B cell (primary cell): ENCODE results near the gene CACNA1H. TPM values are rescaled to one million over a fixed set of nuclear protein-coding genes. Genes with fewer than 3 reads are reported as not detected.

Experiments
- ATAC-seq: fragments of 200-7000 bp; cut with Tn5 transposase; one replicate; pipeline ENCODE4 v1.10.0; 2021; ENCODE audit warnings: low read depth, mild to moderate bottlenecking, moderate number of reproducible peaks, moderate library complexity
- CTCF ChIA-PET: fragments of 350-600 bp; sonication (Branson Sonifier 250); formaldehyde crosslinking; loops from one replicate; lab custom pipeline; 2021; ENCODE audit warnings: antibody characterized with exemption, inconsistent platforms; lab: Charles Lee
- POLR2A ChIA-PET: fragments of 350-600 bp; sonication (Branson Sonifier 250); formaldehyde crosslinking; loops from one replicate; lab custom pipeline; 2021; ENCODE audit warnings: antibody characterized with exemption; lab: Charles Lee
- DNase-seq: peaks from one replicate; pipeline ENCODE4 v3.0.0; 2013
- H2AFZ ChIP-seq: 2 replicates; pipeline ENCODE4 v1.6.1; 2012; ENCODE audit warnings: mild to moderate bottlenecking, low read depth, low read length; ENCODE audit not compliant: insufficient read depth, poor library complexity, severe bottlenecking
- H3K27ac ChIP-seq, 2 donors: 1 replicate in 1 of 2; 2 replicates in 1 of 2; pipeline ENCODE4 v1.5.1; 2012 to 2013; ENCODE audit warnings: low read length in 2 of 2, mild to moderate bottlenecking in 2 of 2, moderate library complexity in 1 of 2
- H3K27me3 ChIP-seq, 4 experiments: fragments of 200-600 bp in 1 of 4; sonication (generic) in 1 of 4; replicated peaks in 1 of 4; 1 replicate in 2 of 4; 2 replicates in 2 of 4; pipeline versions ENCODE4 v1.6.1 to v1.7.0; 2013 to 2016; ENCODE audit warnings: low read length in 3 of 4, mild to moderate bottlenecking in 2 of 4, mixed read lengths in 1 of 4, moderate library complexity in 1 of 4; ENCODE audit not compliant: insufficient read depth in 4 of 4, control insufficient read depth in 3 of 4; ENCODE audit errors: control extremely low read depth in 1 of 4
- H3K36me3 ChIP-seq, 2 experiments: replicated peaks in 1 of 2; 1 replicate in 1 of 2; 2 replicates in 1 of 2; pipeline versions ENCODE4 v1.6.1 to v1.7.1; 2013; ENCODE audit warnings: low read length in 1 of 2; ENCODE audit not compliant: insufficient read depth in 2 of 2, control insufficient read depth in 1 of 2; ENCODE audit errors: control extremely low read depth in 1 of 2, extremely low read depth in 1 of 2
- H3K4me1 ChIP-seq, 2 donors: fragments of 200-600 bp in 1 of 2; sonication (generic) in 1 of 2; 1 replicate in 1 of 2; 2 replicates in 1 of 2; pipeline versions ENCODE4 v1.5.1 to v1.6.1; 2013 to 2017; ENCODE audit warnings: low read length in 2 of 2; ENCODE audit not compliant: control insufficient read depth in 2 of 2, insufficient read depth in 2 of 2
- H3K4me2 ChIP-seq: replicated peaks from 2 replicates; pipeline ENCODE3; 2012; ENCODE audit warnings: mild to moderate bottlenecking, low read depth, low read length; ENCODE audit not compliant: poor library complexity, severe bottlenecking
- H3K4me3 ChIP-seq, 5 experiments: fragments of 200-600 bp in 1 of 5; sonication (generic) in 1 of 5; 1 replicate in 3 of 5; 2 replicates in 2 of 5; pipeline versions ENCODE4 v1.5.1 to v1.7.0; 2011 to 2016; ENCODE audit warnings: low read length in 4 of 5, mild to moderate bottlenecking in 4 of 5, low read depth in 2 of 5, control low read depth in 1 of 5, moderate library complexity in 1 of 5; ENCODE audit not compliant: insufficient read depth in 1 of 5; ENCODE audit errors: control extremely low read depth in 1 of 5, extremely low read depth in 1 of 5
- H3K79me2 ChIP-seq: fragments of 200-600 bp; sonication (generic); one replicate; pipeline ENCODE4 v1.6.0; 2016; ENCODE audit warnings: low read length; ENCODE audit not compliant: control insufficient read depth, insufficient read depth
- H3K9ac ChIP-seq: fragments of 200-600 bp; sonication (generic); 2 replicates; pipeline ENCODE4 v1.6.1; 2017; ENCODE audit warnings: mild to moderate bottlenecking, low read length, moderate library complexity
- H3K9me3 ChIP-seq, 3 donors: one replicate each; pipeline versions ENCODE4 v1.6.1 to v1.7.1; 2013; ENCODE audit warnings: low read length in 2 of 3; ENCODE audit not compliant: control insufficient read depth in 2 of 3, insufficient read depth in 1 of 3; ENCODE audit errors: control extremely low read depth in 1 of 3
- H4K20me1 ChIP-seq: 2 replicates; pipeline ENCODE4 v1.6.0; 2012; ENCODE audit warnings: mild to moderate bottlenecking, low read length; ENCODE audit not compliant: insufficient read depth, control insufficient read depth, poor library complexity, severe bottlenecking
- H3K27ac Mint-ChIP-seq: one replicate; pipeline ENCODE4 v1.8.0; 2021; ENCODE audit warnings: mixed read lengths
- H3K27me3 Mint-ChIP-seq: one replicate; pipeline ENCODE4 v1.8.0; 2021; ENCODE audit warnings: mixed read lengths
- H3K4me1 Mint-ChIP-seq: one replicate; pipeline ENCODE4 v1.8.0; 2021; ENCODE audit warnings: mixed read lengths
- H3K4me3 Mint-ChIP-seq: one replicate; pipeline ENCODE4 v1.8.0; 2021; ENCODE audit warnings: mixed read lengths
- H3K9me3 Mint-ChIP-seq: one replicate; pipeline ENCODE4 v1.8.0; 2022; ENCODE audit warnings: mixed read lengths; ENCODE audit not compliant: insufficient read depth
- CTCF ChIP-seq: fragments of 200-600 bp; IDR thresholded peaks from one replicate; pipeline ENCODE4 v1.8.0; 2022; ENCODE audit warnings: antibody characterized with exemption, mild to moderate bottlenecking
- EZH2 ChIP-seq: IDR thresholded peaks from 2 replicates; pipeline ENCODE4 v1.6.1; 2012; ENCODE audit warnings: borderline replicate concordance, low read depth, mild to moderate bottlenecking, moderate library complexity, low read length; ENCODE audit not compliant: insufficient read depth, poor library complexity, severe bottlenecking
- WGBS: methylation state at CpG from one replicate; pipeline ENCODE4 v1.1.5; 2013; ENCODE audit warnings: missing lambda C conversion rate; ENCODE audit not compliant: insufficient coverage; 5-methylcytosine and 5-hydroxymethylcytosine counted together
- intact Hi-C: fragments of 100-400 bp; cut with micrococcal nuclease; formaldehyde crosslinking; loops from one replicate; pipeline ENCODE4 v1.10.0; 2022
- polyA plus RNA-seq: library from polyadenylated mRNA; depleted of rRNA; stranded (reverse); fragments of >200 nt; gene quantifications from 2 replicates; pipeline ENCODE4 v1.2.3, GENCODE V29; 2012
- total RNA-seq, 2 donors: library from RNA; stranded (reverse); fragments of 120-200 nt in 1 of 2; gene quantifications; 1 replicate in 1 of 2; 2 replicates in 1 of 2; pipeline versions ENCODE4 v1.2.3 to v1.2.4, GENCODE V29; 2013 to 2022

The CACNA1H gene
- total and polyA plus RNA-seq, 2 donors (not counting 1 experiment from before 2014, with no cell fraction given), result 0.05 to 0.10 TPM

GRCh38 chr16:1147027-1147426 lies 5.9 kb upstream of the CACNA1H start:
- H3K4me1 Mint-ChIP-seq, result no peaks in the 10 kb centered on the region
- H3K27me3 Mint-ChIP-seq, result peaks cover 10% of the 10 kb centered on the region
- Histone ChIP-seq H3K4me3 (no peak overlapping the region), H3K27ac (no peak overlapping the region), H3K79me2 (no peaks in the 10 kb centered on the region), H4K20me1 (no peaks in the 10 kb centered on the region), H3K4me1 (peaks cover under 1 to 2% of the 10 kb centered on the region in 2 donors), H3K9ac (no peak overlapping the region), H3K9me3 (peaks cover 0 to 43% (median 4%) of the 10 kb centered on the region in 3 donors), H3K36me3 (no peaks in the 10 kb centered on the region), H2AFZ (no peak overlapping the region), H3K27me3 (peaks cover 0 to 7% (median 0%) of the 10 kb centered on the region in 4 experiments), H3K4me2 (no peak overlapping the region)
- TF ChIP-seq EZH2, result no peak
- TF ChIP-seq CTCF, result no peak
- CTCF ChIA-PET, result no interaction called here
- ATAC-seq (no peak), DNase-seq (no peak)
- intact Hi-C loops, result no loop called here
- H3K9me3 Mint-ChIP-seq, result peaks cover 3% of the 10 kb centered on the region
- H3K4me3 Mint-ChIP-seq, result no peak overlapping the region
- POLR2A ChIA-PET, result no interaction called here
- 88% methylated on average over 4 of the region's 5 CpGs for WGBS
- H3K27ac Mint-ChIP-seq, result no peak overlapping the region

- Mint-ChIP-seq H3K27ac (no peak overlapping the region), H3K9me3 (peaks cover 3% of the 10 kb centered on the region), H3K4me1 (peaks cover 2% of the 10 kb centered on the region), H3K27me3 (peaks cover 3% of the 10 kb centered on the region), H3K4me3 (no peak overlapping the region)
- POLR2A ChIA-PET, result no interaction called here
- TF ChIP-seq EZH2, result no peak
- no peak for TF ChIP-seq CTCF
- Histone ChIP-seq H4K20me1 (no peaks in the 10 kb centered on the region), H3K9me3 (peaks cover 0 to 43% (median 4%) of the 10 kb centered on the region in 3 donors), H3K4me2 (no peak overlapping the region), H3K79me2 (no peaks in the 10 kb centered on the region), H3K9ac (no peak overlapping the region), H2AFZ (no peak overlapping the region), H3K27ac (no peak overlapping the region), H3K4me3 (no peak overlapping the region), H3K27me3 (peaks cover 0 to 12% (median under 1%) of the 10 kb centered on the region in 4 experiments), H3K4me1 (peaks cover 5 to 8% of the 10 kb centered on the region in 2 donors), H3K36me3 (no peaks in the 10 kb centered on the region)
- ATAC-seq (no peak), DNase-seq (no peak)
- 82% methylated on average over 21 of the region's 22 CpGs for WGBS
- CTCF ChIA-PET, result no interaction called here
- intact Hi-C loops, result no loop called here
Observed at GRCh38 chr16:1149101-1149636, 3.7 kb upstream of the CACNA1H start.
